IMR-90 (cell line): ENCODE data around the gene HOXB1. TPM values are rescaled to one million over a fixed set of nuclear protein-coding genes. Genes with fewer than 3 reads are reported as not detected.

Source experiments
- ATAC-seq: fragments of 200-7000 bp; cut with Tn5 transposase; 2 replicates; pipeline ENCODE4 v1.9.1; 2020; ENCODE audit warnings: low read depth, mild to moderate bottlenecking, moderate library complexity
- BruUV-seq: library from RNA; stranded (reverse); fragments of 400-500 nt; replicated peaks from 2 replicates; lab custom pipeline; 2021; lab: Mats Ljungman, UMichigan
- CTCF ChIA-PET: fragments of 300-600 bp; formaldehyde crosslinking; extraction: SDS; loops from one replicate; lab custom pipeline; 2021; ENCODE audit warnings: antibody characterized with exemption; lab: Yijun Ruan, JAX
- POLR2A ChIA-PET: fragments of 300-600 bp; sonication (Branson Sonifier 250); formaldehyde crosslinking; loops from one replicate; lab custom pipeline; 2022; ENCODE audit warnings: antibody characterized with exemption; ENCODE audit not compliant: unreplicated experiment; lab: Charles Lee
- DNase-seq: peaks from one replicate; pipeline ENCODE4 v3.0.0; 2013
- H2AFZ ChIP-seq: replicated peaks from 2 replicates; pipeline ENCODE3; 2013; ENCODE audit warnings: low read length, mild to moderate bottlenecking; ENCODE audit not compliant: poor library complexity
- H2AK5ac ChIP-seq: 2 replicates; pipeline ENCODE4 v1.6.1; 2013; ENCODE audit warnings: low read depth, low read length, inconsistent platforms
- H2AK9ac ChIP-seq: replicated peaks from 2 replicates; pipeline ENCODE3; 2013; ENCODE audit warnings: mild to moderate bottlenecking, low read depth, low read length, moderate library complexity; ENCODE audit not compliant: poor library complexity
- H2BK120ac ChIP-seq: 2 replicates; pipeline ENCODE4 v1.6.1; 2013; ENCODE audit warnings: low read depth, low read length, inconsistent platforms
- H2BK15ac ChIP-seq: 3 replicates; pipeline ENCODE4 v1.6.1; 2013; ENCODE audit warnings: low read depth, low read length, inconsistent platforms
- H2BK20ac ChIP-seq: 2 replicates; pipeline ENCODE4 v1.6.1; 2013; ENCODE audit warnings: low read depth, mild to moderate bottlenecking, inconsistent platforms, low read length, moderate library complexity
- H2BK5ac ChIP-seq: 2 replicates; pipeline ENCODE4 v1.6.1; 2013; ENCODE audit warnings: mild to moderate bottlenecking, low read depth, low read length, inconsistent platforms; ENCODE audit not compliant: poor library complexity, severe bottlenecking
- H3K14ac ChIP-seq: replicated peaks from 2 replicates; pipeline ENCODE4 v1.6.1; 2013; ENCODE audit warnings: low read depth, low read length, inconsistent platforms
- H3K18ac ChIP-seq: 2 replicates; pipeline ENCODE4 v1.6.1; 2013; ENCODE audit warnings: low read depth, low read length, control low read depth
- H3K23ac ChIP-seq: 2 replicates; pipeline ENCODE4 v1.6.1; 2013; ENCODE audit warnings: low read depth, low read length, inconsistent platforms
- H3K27ac ChIP-seq: 2 replicates; pipeline ENCODE4 v1.5.1; 2013; ENCODE audit warnings: mild to moderate bottlenecking, control low read depth, low read length; ENCODE audit not compliant: insufficient read depth
- H3K27me3 ChIP-seq: 2 replicates; pipeline ENCODE4 v1.6.1; 2013; ENCODE audit warnings: low read length; ENCODE audit not compliant: control insufficient read depth, insufficient read depth
- H3K36me3 ChIP-seq: 2 replicates; pipeline ENCODE4 v1.6.1; 2013; ENCODE audit warnings: low read length, mixed read lengths; ENCODE audit not compliant: control insufficient read depth, insufficient read depth
- H3K4ac ChIP-seq: 2 replicates; pipeline ENCODE4 v1.6.1; 2013; ENCODE audit warnings: low read depth, low read length, inconsistent platforms
- H3K4me1 ChIP-seq: 2 replicates; pipeline ENCODE4 v1.6.1; 2013; ENCODE audit warnings: low read length, mixed read lengths; ENCODE audit not compliant: control insufficient read depth, insufficient read depth
- H3K4me2 ChIP-seq: 2 replicates; pipeline ENCODE4 v1.6.1; 2013; ENCODE audit warnings: low read depth, mild to moderate bottlenecking, control low read depth, low read length, moderate library complexity
- H3K4me3 ChIP-seq: 2 replicates; pipeline ENCODE4 v1.5.1; 2013; ENCODE audit warnings: low read depth, mild to moderate bottlenecking, control low read depth, low read length, moderate library complexity; ENCODE audit not compliant: insufficient read depth
- H3K56ac ChIP-seq: 2 replicates; pipeline ENCODE4 v1.6.1; 2013; ENCODE audit warnings: low read length, inconsistent platforms; ENCODE audit not compliant: insufficient read depth; ENCODE audit errors: extremely low read depth
- H3K79me1 ChIP-seq, 2 experiments: 2 replicates each; pipeline ENCODE4 v1.6.1; 2013; ENCODE audit warnings: low read length in 2 of 2, inconsistent platforms in 1 of 2, low read depth in 1 of 2
- H3K9ac ChIP-seq: 2 replicates; pipeline ENCODE4 v1.6.1; 2013; ENCODE audit warnings: low read depth, low read length, control low read depth
- H3K9me1 ChIP-seq: 2 replicates; pipeline ENCODE4 v1.6.1; 2013; ENCODE audit warnings: low read length, inconsistent platforms; ENCODE audit not compliant: insufficient read depth
- H3K9me3 ChIP-seq: 2 replicates; pipeline ENCODE4 v1.6.1; 2013; ENCODE audit warnings: low read length; ENCODE audit not compliant: control insufficient read depth, insufficient read depth
- H4K20me1 ChIP-seq: 2 replicates; pipeline ENCODE4 v1.6.1; 2013; ENCODE audit warnings: low read length, inconsistent platforms; ENCODE audit not compliant: insufficient read depth
- H4K5ac ChIP-seq: 2 replicates; pipeline ENCODE4 v1.6.1; 2013; ENCODE audit warnings: mild to moderate bottlenecking, low read depth, low read length, control low read depth
- H4K8ac ChIP-seq, 2 experiments: 2 replicates each; pipeline ENCODE4 v1.6.1; 2013; ENCODE audit warnings: low read depth in 2 of 2, low read length in 2 of 2, control low read depth in 1 of 2, inconsistent platforms in 1 of 2
- H4K91ac ChIP-seq: 2 replicates; pipeline ENCODE4 v1.6.1; 2013; ENCODE audit warnings: low read depth, low read length, inconsistent platforms; ENCODE audit not compliant: insufficient read depth
- BHLHE40 ChIP-seq: fragments of 150-350 bp; IDR thresholded peaks from 2 replicates; pipeline ENCODE4 v1.6.1; 2016; ENCODE audit warnings: mild to moderate bottlenecking, low read depth, low read length
- CEBPB ChIP-seq: IDR thresholded peaks from 2 replicates; pipeline ENCODE4 v1.6.1; 2012; ENCODE audit warnings: low read depth, low read length, improper control_type of control experiment
- CHD1 ChIP-seq: IDR thresholded peaks from 2 replicates; pipeline ENCODE4 v1.6.1; 2012; ENCODE audit warnings: low read depth, low read length, improper control_type of control experiment
- CTCF ChIP-seq: conservative IDR thresholded peaks from 2 replicates; pipeline ENCODE4 v1.5.1; 2012; ENCODE audit warnings: mild to moderate bottlenecking, low read depth, low read length, improper control_type of control experiment
- ELK1 ChIP-seq: fragments of 150-350 bp; IDR thresholded peaks from 2 replicates; pipeline ENCODE4 v1.6.1; 2016; ENCODE audit warnings: low read depth, mild to moderate bottlenecking, low read length, moderate library complexity, borderline replicate concordance
- FOS ChIP-seq: fragments of 150-350 bp; IDR thresholded peaks from 2 replicates; pipeline ENCODE4 v1.6.1; 2016; ENCODE audit warnings: low read depth, low read length
- MAFK ChIP-seq: IDR thresholded peaks from 2 replicates; pipeline ENCODE4 v1.6.1; 2012; ENCODE audit warnings: low read depth, low read length, improper control_type of control experiment
- MAZ ChIP-seq: IDR thresholded peaks from 2 replicates; pipeline ENCODE4 v1.6.1; 2012; ENCODE audit warnings: low read depth, mild to moderate bottlenecking, low read length, improper control_type of control experiment, moderate library complexity, borderline replicate concordance
- MXI1 ChIP-seq: IDR thresholded peaks from 2 replicates; pipeline ENCODE4 v1.6.1; 2012; ENCODE audit warnings: low read depth, mild to moderate bottlenecking, low read length, moderate library complexity, borderline replicate concordance
- POLR2A ChIP-seq: IDR thresholded peaks from 2 replicates; pipeline ENCODE4 v1.6.1; 2012; ENCODE audit warnings: mild to moderate bottlenecking, low read depth, low read length
- RAD21 ChIP-seq: IDR thresholded peaks from 2 replicates; pipeline ENCODE4 v1.6.1; 2012; ENCODE audit warnings: low read length, improper control_type of control experiment
- RCOR1 ChIP-seq: IDR thresholded peaks from 2 replicates; pipeline ENCODE4 v1.6.1; 2012; ENCODE audit warnings: mild to moderate bottlenecking, low read length, improper control_type of control experiment; ENCODE audit not compliant: insufficient replicate concordance
- RFX5 ChIP-seq: IDR thresholded peaks from 2 replicates; pipeline ENCODE4 v1.8.0; 2012; ENCODE audit warnings: low read depth, mild to moderate bottlenecking, low read length, moderate library complexity
- USF2 ChIP-seq: fragments of 150-350 bp; IDR thresholded peaks from 2 replicates; pipeline ENCODE4 v1.6.1; 2017; ENCODE audit warnings: mild to moderate bottlenecking, antibody characterized with exemption, low read length, low read depth
- WGBS, 2 experiments: methylation state at CpG; one replicate each; pipeline versions ENCODE4 v1.1.5 to v1.1.7; 2013; ENCODE audit warnings: missing lambda C conversion rate in 2 of 2; ENCODE audit not compliant: insufficient read length in 1 of 2; ENCODE audit errors: extremely low coverage in 2 of 2; 5-methylcytosine and 5-hydroxymethylcytosine counted together
- dilution Hi-C: fragments of 300-500 bp; cut with HindIII; formaldehyde crosslinking; loops from one replicate; pipeline ENCODE4 v1.14.3; 2018; ENCODE audit warnings: low sequenced_read_pairs; ENCODE audit not compliant: unreplicated experiment
- in situ Hi-C: fragments of 300-500 bp; cut with MboI; formaldehyde crosslinking; loops from 3 replicates; pipeline ENCODE4 v1.14.3; 2019; ENCODE audit warnings: low sequenced_read_pairs, inconsistent platforms, mixed read lengths
- intact Hi-C: fragments of 100-400 bp; cut with micrococcal nuclease; formaldehyde crosslinking; loops from 2 replicates; pipeline ENCODE4 v1.10.0; 2022
- polyA plus RNA-seq, 3 experiments: library from polyadenylated mRNA; depleted of rRNA; stranded (reverse); fragments of >200 nt; gene quantifications; 2 replicates each; pipeline ENCODE4 v1.2.3, GENCODE V29; 2012; ENCODE audit warnings: low replicate concordance in 1 of 3
- total RNA-seq: library from RNA; depleted of rRNA; stranded (reverse); fragments of >200 nt; gene quantifications from 2 replicates; pipeline ENCODE4 v1.2.3, GENCODE V29; 2012

Gene HOXB1
- total and polyA plus RNA-seq, 2 of the 4 experiments (the other 2 are of a cell fraction), result not detected

- peak overlapping the region; percentile 87 for H2BK120ac ChIP-seq
- DNase-seq (no peak), ATAC-seq (no peak)
- peak overlapping the region; percentile 89 for H3K18ac ChIP-seq
- H3K9me1 ChIP-seq, result peaks cover 4% of the 10 kb centered on the region
- peak overlapping the region; percentile 95 for H3K9ac ChIP-seq
- H2BK15ac ChIP-seq, result peak overlapping the region; percentile 78; the same call in 2 of the 3 replicates
- BruUV-seq, result no TSS peak
- H2BK20ac ChIP-seq, result peak overlapping the region; percentile 73; the same call in 1 of the 2 replicates
- dilution Hi-C loops (no loop called here), intact Hi-C loops (no loop called here), in situ Hi-C loops (no loop called here)
- H4K5ac ChIP-seq, result peak overlapping the region; percentile 95
- ChIA-PET POLR2A (interaction anchor here (0.8 kb wide), 1 partner anchor 10 kb away, joined by 3 read pairs; no protein-coding TSS in a partner anchor), CTCF (interaction anchor here (0.6 kb wide), 2 partner anchors 16 to 38 kb away, joined by 3 to 5 read pairs; no protein-coding TSS in a partner anchor)
- H2AK5ac ChIP-seq, result peak overlapping the region; percentile 86
- peak overlapping the region; percentile 62 to 74 for H4K8ac ChIP-seq
- peak overlapping the region; percentile 93 for H3K27ac ChIP-seq
- 0% methylated on average over 1 of the region's 13 CpGs; no CpG with 5 or more reads in 1 of the 2 experiments for WGBS, 2 experiments
- H2AFZ ChIP-seq, result no peak overlapping the region
- H3K4me2 ChIP-seq, result peak overlapping the region; percentile 92
- peak overlapping the region; percentile 98 for H3K4ac ChIP-seq
- peak overlapping the region; percentile 68 for H4K91ac ChIP-seq
- H3K79me1 ChIP-seq, result peaks cover 0 to 12% of the 10 kb centered on the region in 2 experiments; a peak in 2 of 4 replicates
- peaks cover 21% of the 10 kb centered on the region for H4K20me1 ChIP-seq
- peak overlapping the region; percentile 99 for H3K23ac ChIP-seq
- H3K27me3 ChIP-seq, result no peaks in the 10 kb centered on the region
- H3K36me3 ChIP-seq, result peaks cover 28% of the 10 kb centered on the region; the same call in 1 of the 2 replicates
- peak overlapping the region; percentile 91 for H3K56ac ChIP-seq
- peak overlapping the region; percentile 95 for H2BK5ac ChIP-seq
- peaks cover 66% of the 10 kb centered on the region for H3K4me1 ChIP-seq
- no peaks in the 10 kb centered on the region for H3K9me3 ChIP-seq
- peak overlapping the region; percentile 98 for H3K14ac ChIP-seq
- H2AK9ac ChIP-seq, result peak overlapping the region; percentile 77
- peak overlapping the region; percentile 20 for H3K4me3 ChIP-seq
- TF ChIP-seq RFX5 (no peak), ELK1 (no peak), RCOR1 (no peak), USF2 (no peak), RAD21 (no peak), CHD1 (no peak), CEBPB (no peak), BHLHE40 (no peak), CTCF (no peak), MXI1 (no peak), FOS (no peak), MAFK (no peak), POLR2A (no peak), MAZ (no peak)
Observed at GRCh38 chr17:48558057-48558830, 27.4 kb upstream of the HOXB1 start.
